GM19023 (cell line): ENCODE results near the gene CYB5D1.

ENCODE experiments used
- ATAC-seq: cut with Tn5 transposase; IDR thresholded peaks from one replicate; pipeline ENCODE4 v1.9.1; 2021; ENCODE audit warnings: mild to moderate bottlenecking, moderate library complexity; ENCODE audit not compliant: unreplicated experiment

CYB5D1 gene

DNA sequence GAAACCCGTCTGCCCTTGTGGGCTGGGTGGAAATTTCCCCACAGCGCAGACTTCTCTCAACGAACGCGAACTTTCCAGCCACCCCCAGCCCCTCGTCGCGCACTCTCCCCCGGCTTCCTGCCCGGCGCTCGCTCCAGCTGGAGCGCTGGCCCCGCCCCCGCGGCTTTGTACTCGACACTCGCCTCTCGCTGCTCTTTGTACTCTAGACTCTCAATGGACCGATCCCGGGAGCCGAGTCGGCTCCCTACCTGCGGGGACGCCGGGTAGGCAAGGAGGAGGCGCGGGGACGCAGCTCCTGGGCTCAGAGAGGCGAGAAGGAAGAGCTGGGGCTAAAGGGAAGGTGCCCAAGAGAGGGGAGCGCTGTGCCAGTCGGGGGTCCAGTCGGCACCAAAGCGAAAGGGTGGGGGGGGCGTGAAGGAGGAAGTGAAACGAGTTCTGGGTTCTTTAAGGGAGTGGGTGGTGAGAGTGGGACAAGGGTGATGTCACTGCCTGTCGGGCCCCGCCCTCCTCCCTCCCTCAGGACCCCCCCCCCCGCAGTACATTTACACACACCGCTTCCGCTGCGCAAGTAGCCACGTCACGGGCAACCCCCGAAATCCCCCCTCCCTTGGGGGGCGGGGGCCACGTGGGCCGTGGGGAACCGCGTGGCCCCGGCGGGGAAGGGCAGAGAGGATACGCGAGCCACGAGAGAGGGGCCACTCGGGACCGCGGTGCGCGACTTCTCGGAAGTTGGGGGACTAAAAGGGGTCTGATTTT is 14.1 kb upstream of the CYB5D1 start:
- ATAC-seq = peak; percentile 27

DNA sequence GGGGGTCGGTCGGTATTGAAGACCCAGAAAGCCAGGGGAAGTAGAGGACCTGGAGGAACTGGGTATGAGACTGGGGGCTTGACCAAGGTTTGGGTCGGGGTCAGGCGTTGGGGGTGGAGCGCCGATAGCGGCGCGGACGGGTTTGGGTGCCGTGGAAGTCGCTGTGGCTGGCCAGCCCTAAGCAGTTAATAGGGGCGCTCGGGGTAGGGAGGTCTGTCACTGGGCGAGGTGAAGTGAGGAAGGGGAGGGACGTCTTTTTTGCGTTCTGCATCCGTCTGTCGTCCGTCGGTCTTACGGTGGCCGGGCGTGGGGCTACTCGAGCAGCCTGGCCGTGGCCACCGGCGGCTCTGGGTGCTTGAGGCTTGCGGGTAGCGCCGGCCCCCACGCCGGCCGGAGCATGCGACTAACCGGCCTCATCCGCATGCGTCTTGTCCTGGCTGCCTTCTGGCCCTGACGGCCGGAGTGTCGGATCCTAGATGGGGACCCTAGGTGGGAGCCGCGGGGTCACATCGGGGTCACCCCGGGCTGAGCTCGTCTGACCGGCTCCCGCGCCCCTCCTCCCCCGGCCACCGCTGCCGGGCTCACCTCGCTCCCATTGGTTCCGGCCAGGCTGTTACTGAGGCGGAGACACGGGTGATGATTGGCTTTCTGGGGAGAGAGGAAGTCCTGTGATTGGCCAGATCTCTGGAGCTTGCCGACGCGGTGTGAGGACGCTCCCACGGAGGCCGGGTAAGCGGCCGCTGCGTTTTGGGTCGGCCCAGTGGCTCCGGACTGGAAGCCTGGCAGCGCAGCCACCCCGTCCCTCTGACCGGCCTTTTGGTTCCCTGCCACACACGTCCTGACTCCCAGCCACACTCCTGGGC is 13.3 kb upstream of the CYB5D1 start:
- ATAC-seq = peak; percentile 42

DNA sequence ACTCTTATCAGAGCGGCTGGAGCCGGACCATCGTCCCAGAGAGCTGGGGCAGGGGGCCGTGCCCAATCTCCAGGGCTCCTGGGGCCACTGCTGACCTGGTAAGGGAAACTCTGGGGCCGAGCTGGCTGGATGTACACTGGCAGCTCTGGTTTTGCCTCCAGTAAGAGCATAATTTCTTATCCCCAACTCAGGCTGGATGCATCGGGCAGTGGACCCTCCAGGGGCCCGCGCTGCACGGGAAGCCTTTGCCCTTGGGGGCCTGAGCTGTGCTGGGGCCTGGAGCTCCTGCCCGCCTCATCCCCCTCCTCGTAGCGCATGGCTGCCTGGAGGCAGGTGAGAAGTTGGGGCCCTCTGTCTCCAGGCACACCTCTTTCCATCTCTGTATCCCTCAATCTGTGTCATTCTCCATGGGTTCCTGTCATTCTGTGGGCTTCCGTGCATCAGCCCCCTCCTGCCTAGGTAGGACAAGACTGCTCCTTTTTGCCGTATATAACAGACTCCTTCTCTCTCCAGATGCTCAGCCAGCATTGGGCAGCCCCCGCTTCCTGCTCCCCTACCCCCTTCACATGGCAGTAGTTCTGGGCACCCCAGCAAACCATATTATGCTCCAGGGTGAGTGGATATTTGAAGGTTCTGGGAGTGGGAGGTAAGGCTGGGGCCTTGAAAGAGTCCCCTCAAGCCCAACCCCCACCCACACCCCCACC is 12.3 kb upstream of the CYB5D1 start:
- no peak for ATAC-seq

DNA sequence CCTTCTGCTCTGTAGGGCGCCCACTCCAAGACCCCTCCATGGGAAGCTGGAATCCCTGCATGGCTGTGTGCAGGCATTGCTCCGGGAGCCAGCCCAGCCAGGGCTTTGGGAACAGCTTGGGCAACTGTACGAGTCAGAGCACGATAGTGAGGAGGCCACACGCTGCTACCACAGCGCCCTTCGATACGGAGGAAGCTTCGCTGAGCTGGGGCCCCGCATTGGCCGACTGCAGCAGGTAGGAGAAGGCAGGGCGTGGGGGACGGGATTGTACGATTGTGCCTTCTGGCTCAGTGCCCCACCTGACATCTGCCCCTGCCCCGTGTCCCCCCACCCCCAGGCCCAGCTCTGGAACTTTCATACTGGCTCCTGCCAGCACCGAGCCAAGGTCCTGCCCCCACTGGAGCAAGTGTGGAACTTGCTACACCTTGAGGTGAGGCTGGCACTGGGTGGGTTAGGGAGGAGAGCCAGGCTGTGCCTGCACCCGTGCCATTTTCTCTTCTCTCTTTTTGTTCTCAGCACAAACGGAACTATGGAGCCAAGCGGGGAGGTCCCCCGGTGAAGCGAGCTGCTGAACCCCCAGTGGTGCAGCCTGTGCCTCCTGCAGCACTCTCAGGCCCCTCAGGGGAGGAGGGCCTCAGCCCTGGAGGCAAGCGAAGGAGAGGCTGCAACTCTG is 11.6 kb upstream of the CYB5D1 start:
- no peak for ATAC-seq

DNA sequence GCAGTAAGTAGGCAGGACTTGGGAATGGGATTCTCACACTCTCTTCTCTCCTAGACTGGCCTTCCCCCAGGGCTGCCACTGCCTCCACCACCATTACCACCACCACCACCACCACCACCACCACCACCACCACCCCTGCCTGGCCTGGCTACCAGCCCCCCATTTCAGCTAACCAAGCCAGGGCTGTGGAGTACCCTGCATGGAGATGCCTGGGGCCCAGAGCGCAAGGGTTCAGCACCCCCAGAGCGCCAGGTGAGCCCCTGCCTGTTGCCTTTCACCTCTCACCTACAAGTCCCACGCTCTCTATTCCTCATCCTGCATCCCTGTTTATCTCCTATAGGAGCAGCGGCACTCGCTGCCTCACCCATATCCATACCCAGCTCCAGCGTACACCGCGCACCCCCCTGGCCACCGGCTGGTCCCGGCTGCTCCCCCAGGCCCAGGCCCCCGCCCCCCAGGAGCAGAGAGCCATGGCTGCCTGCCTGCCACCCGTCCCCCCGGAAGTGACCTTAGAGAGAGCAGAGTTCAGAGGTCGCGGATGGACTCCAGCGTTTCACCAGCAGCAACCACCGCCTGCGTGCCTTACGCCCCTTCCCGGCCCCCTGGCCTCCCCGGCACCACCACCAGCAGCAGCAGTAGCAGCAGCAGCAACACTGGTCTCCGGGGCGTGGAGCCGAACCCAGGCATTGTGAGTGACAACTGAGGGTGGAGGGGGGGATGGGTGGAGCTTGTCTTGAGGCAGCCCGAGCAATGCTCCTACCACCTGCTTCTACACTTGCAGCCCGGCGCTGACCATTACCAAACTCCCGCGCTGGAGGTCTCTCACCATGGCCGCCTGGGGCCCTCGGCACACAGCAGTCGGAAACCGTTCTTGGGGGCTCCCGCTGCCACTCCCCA is 10.8 kb upstream of the CYB5D1 start:
- ATAC-seq = no peak

DNA sequence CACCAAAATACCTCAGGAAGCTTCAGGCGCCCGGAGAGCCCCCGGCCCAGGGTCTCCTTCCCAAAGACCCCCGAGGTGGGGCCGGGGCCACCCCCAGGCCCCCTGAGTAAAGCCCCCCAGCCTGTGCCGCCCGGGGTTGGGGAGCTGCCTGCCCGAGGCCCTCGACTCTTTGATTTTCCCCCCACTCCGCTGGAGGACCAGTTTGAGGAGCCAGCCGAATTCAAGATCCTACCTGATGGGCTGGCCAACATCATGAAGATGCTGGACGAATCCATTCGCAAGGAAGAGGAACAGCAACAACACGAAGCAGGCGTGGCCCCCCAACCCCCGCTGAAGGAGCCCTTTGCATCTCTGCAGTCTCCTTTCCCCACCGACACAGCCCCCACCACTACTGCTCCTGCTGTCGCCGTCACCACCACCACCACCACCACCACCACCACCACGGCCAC is 9.6 kb upstream of the CYB5D1 start:
- no peak for ATAC-seq

DNA sequence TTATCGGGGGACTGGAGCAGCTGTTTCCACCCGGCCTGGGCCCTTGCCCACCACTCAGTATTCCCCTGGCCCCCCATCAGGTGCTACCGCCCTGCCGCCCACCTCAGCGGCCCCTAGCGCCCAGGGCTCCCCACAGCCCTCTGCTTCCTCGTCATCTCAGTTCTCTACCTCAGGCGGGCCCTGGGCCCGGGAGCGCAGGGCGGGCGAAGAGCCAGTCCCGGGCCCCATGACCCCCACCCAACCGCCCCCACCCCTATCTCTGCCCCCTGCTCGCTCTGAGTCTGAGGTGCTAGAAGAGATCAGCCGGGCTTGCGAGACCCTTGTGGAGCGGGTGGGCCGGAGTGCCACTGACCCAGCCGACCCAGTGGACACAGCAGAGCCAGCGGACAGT is 9.1 kb upstream of the CYB5D1 start:
- ATAC-seq = no peak

DNA sequence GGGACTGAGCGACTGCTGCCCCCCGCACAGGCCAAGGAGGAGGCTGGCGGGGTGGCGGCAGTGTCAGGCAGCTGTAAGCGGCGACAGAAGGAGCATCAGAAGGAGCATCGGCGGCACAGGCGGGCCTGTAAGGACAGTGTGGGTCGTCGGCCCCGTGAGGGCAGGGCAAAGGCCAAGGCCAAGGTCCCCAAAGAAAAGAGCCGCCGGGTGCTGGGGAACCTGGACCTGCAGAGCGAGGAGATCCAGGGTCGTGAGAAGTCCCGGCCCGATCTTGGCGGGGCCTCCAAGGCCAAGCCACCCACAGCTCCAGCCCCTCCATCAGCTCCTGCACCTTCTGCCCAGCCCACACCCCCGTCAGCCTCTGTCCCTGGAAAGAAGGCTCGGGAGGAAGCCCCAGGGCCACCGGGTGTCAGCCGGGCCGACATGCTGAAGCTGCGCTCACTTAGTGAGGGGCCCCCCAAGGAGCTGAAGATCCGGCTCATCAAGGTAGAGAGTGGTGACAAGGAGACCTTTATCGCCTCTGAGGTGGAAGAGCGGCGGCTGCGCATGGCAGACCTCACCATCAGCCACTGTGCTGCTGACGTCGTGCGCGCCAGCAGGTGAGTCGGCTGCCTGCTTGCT is 8.6 kb upstream of the CYB5D1 start:
- no peak for ATAC-seq

DNA sequence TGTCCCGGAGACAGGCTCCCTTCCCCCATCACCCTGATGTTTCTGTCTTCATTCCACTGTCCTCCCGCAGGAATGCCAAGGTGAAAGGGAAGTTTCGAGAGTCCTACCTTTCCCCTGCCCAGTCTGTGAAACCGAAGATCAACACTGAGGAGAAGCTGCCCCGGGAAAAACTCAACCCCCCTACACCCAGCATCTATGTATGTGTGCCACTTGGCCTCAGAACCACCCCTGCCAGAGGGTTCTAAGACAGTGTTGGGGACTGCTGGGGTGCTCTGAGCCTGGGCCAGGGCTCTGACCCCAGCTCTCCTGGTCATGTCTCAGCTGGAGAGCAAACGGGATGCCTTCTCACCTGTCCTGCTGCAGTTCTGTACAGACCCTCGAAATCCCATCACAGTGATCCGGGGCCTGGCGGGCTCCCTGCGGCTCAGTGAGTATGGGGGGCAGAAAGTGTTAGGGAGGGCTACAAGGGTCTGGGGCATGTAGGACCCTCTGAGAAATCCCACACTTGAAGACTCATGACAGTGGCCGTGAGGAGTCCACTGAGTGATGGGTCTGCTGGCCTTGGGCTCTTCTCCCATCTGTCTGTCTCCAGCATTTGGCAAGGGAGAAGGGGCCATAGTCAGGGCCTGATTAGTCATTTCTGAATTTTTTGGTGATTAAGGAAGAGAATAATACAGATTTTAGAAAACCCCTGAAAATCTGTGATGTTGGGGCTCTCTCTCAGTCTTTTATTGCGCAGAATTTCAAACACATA is 7.9 kb upstream of the CYB5D1 start:
- no peak for ATAC-seq

DNA sequence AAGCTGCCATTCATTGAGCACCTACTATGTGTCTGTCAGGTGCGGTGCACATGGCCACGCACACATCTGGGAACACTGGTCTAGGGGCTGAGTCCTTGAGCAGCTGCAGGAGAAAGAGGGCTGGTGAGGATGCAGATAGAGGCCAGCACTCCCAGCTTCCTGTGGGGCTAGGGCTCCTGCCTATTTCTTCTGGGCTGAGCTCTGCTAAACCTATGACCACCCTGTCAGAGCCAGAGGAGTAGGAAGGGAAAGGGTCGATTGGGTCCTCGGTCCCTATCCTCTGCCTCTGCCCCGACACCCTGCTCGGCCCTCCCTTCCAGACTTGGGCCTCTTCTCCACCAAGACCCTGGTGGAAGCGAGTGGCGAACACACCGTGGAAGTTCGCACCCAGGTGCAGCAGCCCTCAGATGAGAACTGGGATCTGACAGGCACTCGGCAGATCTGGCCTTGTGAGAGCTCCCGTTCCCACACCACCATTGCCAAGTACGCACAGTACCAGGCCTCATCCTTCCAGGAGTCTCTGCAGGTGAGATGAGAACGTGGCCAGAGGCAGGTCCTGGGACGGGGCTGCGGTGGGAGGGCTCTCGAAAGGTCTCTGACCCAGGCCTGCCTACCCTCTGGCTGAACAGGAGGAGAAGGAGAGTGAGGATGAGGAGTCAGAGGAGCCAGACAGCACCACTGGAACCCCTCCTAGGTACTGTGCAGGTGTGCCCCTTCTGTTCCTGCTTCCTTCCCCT is 6.9 kb upstream of the CYB5D1 start:
- no peak for ATAC-seq

DNA sequence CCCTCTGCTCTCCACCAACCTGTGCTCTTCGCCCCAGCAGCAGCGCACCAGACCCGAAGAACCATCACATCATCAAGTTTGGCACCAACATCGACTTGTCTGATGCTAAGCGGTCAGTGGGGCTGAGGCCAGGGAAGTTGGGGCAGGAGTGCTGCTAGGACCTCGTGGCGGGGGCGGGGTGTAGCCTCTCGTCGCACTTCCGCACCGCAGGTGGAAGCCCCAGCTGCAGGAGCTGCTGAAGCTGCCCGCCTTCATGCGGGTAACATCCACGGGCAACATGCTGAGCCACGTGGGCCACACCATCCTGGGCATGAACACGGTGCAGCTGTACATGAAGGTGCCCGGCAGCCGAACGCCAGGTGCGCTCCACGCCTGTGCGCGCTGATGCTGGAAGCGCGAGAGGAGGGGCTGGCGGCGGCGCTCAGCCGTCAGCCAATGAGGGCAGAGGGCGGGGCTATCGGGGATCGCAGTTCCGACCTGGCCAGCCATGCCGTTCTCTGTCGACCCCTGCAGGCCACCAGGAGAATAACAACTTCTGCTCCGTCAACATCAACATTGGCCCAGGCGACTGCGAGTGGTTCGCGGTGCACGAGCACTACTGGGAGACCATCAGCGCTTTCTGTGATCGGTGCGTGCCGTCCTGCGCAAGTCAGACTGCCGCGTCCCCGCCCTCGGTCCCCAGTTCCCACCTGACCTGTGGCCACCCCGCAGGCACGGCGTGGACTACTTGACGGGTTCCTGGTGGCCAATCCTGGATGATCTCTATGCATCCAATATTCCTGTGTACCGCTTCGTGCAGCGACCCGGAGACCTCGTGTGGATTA is 6.2 kb upstream of the CYB5D1 start:
- peak; percentile 84 for ATAC-seq

DNA sequence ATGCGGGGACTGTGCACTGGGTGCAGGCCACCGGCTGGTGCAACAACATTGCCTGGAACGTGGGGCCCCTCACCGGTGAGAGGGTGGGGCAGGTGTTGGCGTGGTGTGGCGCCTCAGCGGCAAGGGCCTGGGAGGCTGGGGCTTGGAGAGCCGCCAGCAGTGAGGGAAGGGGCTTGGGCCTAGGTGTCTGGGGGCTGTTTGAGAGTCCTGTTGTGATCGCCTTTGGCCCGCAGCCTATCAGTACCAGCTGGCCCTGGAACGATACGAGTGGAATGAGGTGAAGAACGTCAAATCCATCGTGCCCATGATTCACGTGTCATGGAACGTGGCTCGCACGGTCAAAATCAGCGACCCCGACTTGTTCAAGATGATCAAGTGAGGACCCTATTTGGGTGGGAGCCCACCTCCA is 5.5 kb upstream of the CYB5D1 start:
- no peak for ATAC-seq

DNA sequence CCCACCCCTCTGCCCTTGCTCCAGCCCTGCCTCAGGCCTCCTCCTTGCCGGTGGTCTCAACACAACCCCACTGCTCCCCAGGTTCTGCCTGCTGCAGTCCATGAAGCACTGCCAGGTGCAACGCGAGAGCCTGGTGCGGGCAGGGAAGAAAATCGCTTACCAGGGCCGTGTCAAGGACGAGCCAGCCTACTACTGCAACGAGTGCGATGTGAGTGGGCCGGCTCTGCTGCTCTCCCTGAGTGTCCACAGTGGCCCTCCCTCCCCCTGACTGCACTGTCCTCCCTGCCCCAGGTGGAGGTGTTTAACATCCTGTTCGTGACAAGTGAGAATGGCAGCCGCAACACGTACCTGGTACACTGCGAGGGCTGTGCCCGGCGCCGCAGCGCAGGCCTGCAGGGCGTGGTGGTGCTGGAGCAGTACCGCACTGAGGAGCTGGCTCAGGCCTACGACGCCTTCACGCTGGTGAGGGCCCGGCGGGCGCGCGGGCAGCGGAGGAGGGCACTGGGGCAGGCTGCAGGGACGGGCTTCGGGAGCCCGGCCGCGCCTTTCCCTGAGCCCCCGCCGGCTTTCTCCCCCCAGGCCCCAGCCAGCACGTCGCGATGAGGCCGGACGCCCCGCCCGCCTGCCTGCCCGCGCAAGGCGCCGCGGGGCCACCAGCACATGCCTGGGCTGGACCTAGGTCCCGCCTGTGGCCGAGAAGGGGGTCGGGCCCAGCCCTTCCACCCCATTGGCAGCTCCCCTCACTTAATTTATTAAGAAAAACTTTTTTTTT is 4.7 kb upstream of the CYB5D1 start:
- ATAC-seq = no peak

DNA sequence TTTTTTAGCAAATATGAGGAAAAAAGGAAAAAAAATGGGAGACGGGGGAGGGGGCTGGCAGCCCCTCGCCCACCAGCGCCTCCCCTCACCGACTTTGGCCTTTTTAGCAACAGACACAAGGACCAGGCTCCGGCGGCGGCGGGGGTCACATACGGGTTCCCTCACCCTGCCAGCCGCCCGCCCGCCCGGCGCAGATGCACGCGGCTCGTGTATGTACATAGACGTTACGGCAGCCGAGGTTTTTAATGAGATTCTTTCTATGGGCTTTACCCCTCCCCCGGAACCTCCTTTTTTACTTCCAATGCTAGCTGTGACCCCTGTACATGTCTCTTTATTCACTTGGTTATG is 4.1 kb upstream of the CYB5D1 start:
- ATAC-seq = no peak

DNA sequence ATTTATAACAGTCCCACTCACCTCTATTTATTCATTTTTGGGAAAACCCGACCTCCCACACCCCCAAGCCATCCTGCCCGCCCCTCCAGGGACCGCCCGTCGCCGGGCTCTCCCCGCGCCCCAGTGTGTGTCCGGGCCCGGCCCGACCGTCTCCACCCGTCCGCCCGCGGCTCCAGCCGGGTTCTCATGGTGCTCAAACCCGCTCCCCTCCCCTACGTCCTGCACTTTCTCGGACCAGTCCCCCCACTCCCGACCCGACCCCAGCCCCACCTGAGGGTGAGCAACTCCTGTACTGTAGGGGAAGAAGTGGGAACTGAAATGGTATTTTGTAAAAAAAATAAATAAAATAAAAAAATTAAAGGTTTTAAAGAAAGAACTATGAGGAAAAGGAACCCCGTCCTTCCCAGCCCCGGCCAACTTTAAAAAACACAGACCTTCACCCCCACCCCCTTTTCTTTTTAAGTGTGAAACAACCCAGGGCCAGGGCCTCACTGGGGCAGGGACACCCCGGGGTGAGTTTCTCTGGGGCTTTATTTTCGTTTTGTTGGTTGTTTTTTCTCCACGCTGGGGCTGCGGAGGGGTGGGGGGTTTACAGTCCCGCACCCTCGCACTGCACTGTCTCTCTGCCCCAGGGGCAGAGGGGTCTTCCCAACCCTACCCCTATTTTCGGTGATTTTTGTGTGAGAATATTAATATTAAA is 3.6 kb upstream of the CYB5D1 start:
- no peak for ATAC-seq
